HG03139 (cell line): ENCODE results near the gene RFX2.
"Not testable (repeated sequence)": the region's sequence is repeated elsewhere in the genome, so short reads cannot be mapped to it uniquely, and the experiment has no call there.

Source experiments
- ATAC-seq: cut with Tn5 transposase; IDR thresholded peaks from one replicate; pipeline ENCODE4 v1.9.1; 2021; ENCODE audit not compliant: unreplicated experiment

RFX2 gene

GRCh38 chr19:6017576-6017975 is 92.7 kb downstream of the RFX2 start:
- no peak for ATAC-seq

GRCh38 chr19:6015841-6016545 is 94.3 kb downstream of the RFX2 start:
- ATAC-seq, result no peak

- ATAC-seq, result no peak
These were observed 95.7 kb downstream of the RFX2 start for GRCh38 chr19:6014551-6015135.

GRCh38 chr19:6012426-6013170 is 97.7 kb downstream of the RFX2 start:
- no peak for ATAC-seq

- ATAC-seq, result no peak
These were observed 98.5 kb downstream of the RFX2 start for GRCh38 chr19:6011794-6012193.

- ATAC-seq, result no peak
These were observed 99.1 kb downstream of the RFX2 start for GRCh38 chr19:6011206-6011605.

GRCh38 chr19:6010107-6010506 is 100.2 kb downstream of the RFX2 start:
- ATAC-seq, result no peak

GRCh38 chr19:6007866-6008265 is 102.4 kb downstream of the RFX2 start:
- ATAC-seq, result no peak

GRCh38 chr19:6006896-6007295 is 103.4 kb downstream of the RFX2 start:
- no peak for ATAC-seq

- not testable (repeated sequence) for ATAC-seq
These were observed 104.2 kb downstream of the RFX2 start for GRCh38 chr19:6006070-6006446.

GRCh38 chr19:6005321-6006069 is 104.8 kb downstream of the RFX2 start:
- ATAC-seq, result no peak

GRCh38 chr19:6003976-6004375 is 106.3 kb downstream of the RFX2 start:
- ATAC-seq, result no peak

GRCh38 chr19:6002591-6002990 is 107.7 kb downstream of the RFX2 start:
- ATAC-seq, result no peak

GRCh38 chr19:6000228-6000847 is 110.0 kb downstream of the RFX2 start:
- no peak for ATAC-seq

GRCh38 chr19:5999693-6000092 is 110.6 kb downstream of the RFX2 start:
- no peak for ATAC-seq

GRCh38 chr19:5997371-5997770 is 112.9 kb downstream of the RFX2 start:
- no peak for ATAC-seq

- ATAC-seq, result no peak
These were observed 113.5 kb downstream of the RFX2 start for GRCh38 chr19:5996623-5997320.

- ATAC-seq, result no peak
These were observed 114.2 kb downstream of the RFX2 start for GRCh38 chr19:5996102-5996501.

GRCh38 chr19:5995606-5996005 is 114.7 kb downstream of the RFX2 start:
- no peak for ATAC-seq

- no peak for ATAC-seq
These were observed 115.7 kb downstream of the RFX2 start for GRCh38 chr19:5994405-5995165.
